ENCODE data around the gene FABP1. TPM values are rescaled to one million over a fixed set of nuclear protein-coding genes. Genes with fewer than 3 reads are reported as not detected.

FABP1 gene
- polyA plus RNA-seq, 12 donors = 0.26 to 380 (median 0.94) TPM; not detected in 2

GRCh38 chr2:88139804-88140203 lies 11.9 kb upstream of the FABP1 start:
- no peak for DNase-seq

GRCh38 chr2:88139203-88139702 lies 11.4 kb upstream of the FABP1 start:
- DNase-seq = no peak

- no peak for DNase-seq
Observed at GRCh38 chr2:88137833-88138232, 10.0 kb upstream of the FABP1 start.

- DNase-seq = no peak
Observed at GRCh38 chr2:88136817-88137216, 9.0 kb upstream of the FABP1 start.

- no peak for DNase-seq
Observed at GRCh38 chr2:88133875-88134274, 6.0 kb upstream of the FABP1 start.

GRCh38 chr2:88131999-88132368 lies 4.1 kb upstream of the FABP1 start:
- no peak for DNase-seq

- no peak for DNase-seq
Observed at GRCh38 chr2:88131201-88131998, 3.5 kb upstream of the FABP1 start.

- DNase-seq = no peak
Observed at GRCh38 chr2:88129313-88129959, 1.6 kb upstream of the FABP1 start.

GRCh38 chr2:88128654-88129312 lies 921 bp upstream of the FABP1 start:
- no peak for DNase-seq

- no peak for DNase-seq
Observed at GRCh38 chr2:88127638-88127887, 299 bp downstream of the FABP1 start.

- no peak for DNase-seq
Observed at GRCh38 chr2:88126772-88127637, 857 bp downstream of the FABP1 start.

- DNase-seq = no peak
Observed at GRCh38 chr2:88125924-88126771, 1.7 kb downstream of the FABP1 start.

- no peak for DNase-seq
Observed at GRCh38 chr2:88125344-88125923, 2.4 kb downstream of the FABP1 start.

- DNase-seq = no peak
Observed at GRCh38 chr2:88123975-88124917, 3.6 kb downstream of the FABP1 start.

GRCh38 chr2:88123164-88123974 lies 4.5 kb downstream of the FABP1 start:
- DNase-seq = no peak

GRCh38 chr2:88122141-88122884 lies 5.5 kb downstream of the FABP1 start:
- DNase-seq = no peak

GRCh38 chr2:88121678-88122077 lies 6.2 kb downstream of the FABP1 start:
- no peak for DNase-seq

- no peak for DNase-seq
Observed at GRCh38 chr2:88117973-88118372, 9.9 kb downstream of the FABP1 start.
